Ectodermal cell (in vitro differentiated cells): Measurements from ENCODE around the gene PPP4R3A. TPM values are rescaled to one million over a fixed set of nuclear protein-coding genes. Genes with fewer than 3 reads are reported as not detected.
"Not testable (repeated sequence)": the region's sequence is repeated elsewhere in the genome, so short reads cannot be mapped to it uniquely, and the experiment has no call there.

ENCODE experiments used
- H3K27ac ChIP-seq: 2 replicates; pipeline ENCODE4 v1.7.0; 2013; ENCODE audit warnings: mild to moderate bottlenecking, low read depth, low read length; ENCODE audit not compliant: insufficient read depth, poor library complexity, severe bottlenecking
- H3K27me3 ChIP-seq: 2 replicates; pipeline ENCODE4 v1.7.0; 2013; ENCODE audit warnings: mild to moderate bottlenecking, low read length; ENCODE audit not compliant: insufficient read depth, control insufficient read depth, poor library complexity, severe bottlenecking
- H3K36me3 ChIP-seq: one replicate; pipeline ENCODE4 v1.7.0; 2013; ENCODE audit warnings: low read length; ENCODE audit not compliant: control insufficient read depth, insufficient read depth
- H3K4me1 ChIP-seq: one replicate; pipeline ENCODE4 v1.7.0; 2013; ENCODE audit warnings: low read length; ENCODE audit not compliant: control insufficient read depth, insufficient read depth
- H3K4me3 ChIP-seq: 2 replicates; pipeline ENCODE4 v1.7.0; 2013; ENCODE audit warnings: low read depth, low read length, control low read depth; ENCODE audit not compliant: insufficient read depth
- H3K9me3 ChIP-seq: 2 replicates; pipeline ENCODE4 v1.7.0; 2013; ENCODE audit warnings: mild to moderate bottlenecking, low read length, moderate library complexity; ENCODE audit not compliant: control insufficient read depth
- WGBS, 2 experiments: methylation state at CpG; one replicate each; pipeline ENCODE4 v1.1.7; 2013; ENCODE audit warnings: missing lambda C conversion rate in 2 of 2; 5-methylcytosine and 5-hydroxymethylcytosine counted together
- polyA plus RNA-seq, 4 experiments: library from polyadenylated mRNA; stranded (reverse); fragments of 50-300 nt; gene quantifications; one replicate each; pipeline ENCODE4 v1.2.3, GENCODE V29; 2013

Gene PPP4R3A
- polyA plus RNA-seq (2013, experiment 1 of 4), result 109 TPM
- 108 TPM for polyA plus RNA-seq (2013, experiment 2 of 4)
- 80.6 TPM for polyA plus RNA-seq (2013, experiment 3 of 4)
- 90.2 TPM for polyA plus RNA-seq (2013, experiment 4 of 4)

GRCh38 chr14:91510171-91511042 lies at the start of gene PPP4R3A:
Gene PPP4R3A (minus strand): TSS chr14:91510310. CDS start chr14:91509647, 663 bp downstream.
- peak within 1 kb of the TSS; percentile 66 for H3K4me3 ChIP-seq
- H3K27me3 ChIP-seq, result no peaks in the 10 kb centered on the region
- no peaks in the 10 kb centered on the region for H3K36me3 ChIP-seq
- peaks cover 5% of the 10 kb centered on the region for H3K4me1 ChIP-seq
- WGBS, 2 experiments, result 0% methylated on average over 95 of the region's 95 CpGs
- no peaks in the 10 kb centered on the region for H3K9me3 ChIP-seq
- H3K27ac ChIP-seq, result peak within 1 kb of the TSS; percentile 99

DNA sequence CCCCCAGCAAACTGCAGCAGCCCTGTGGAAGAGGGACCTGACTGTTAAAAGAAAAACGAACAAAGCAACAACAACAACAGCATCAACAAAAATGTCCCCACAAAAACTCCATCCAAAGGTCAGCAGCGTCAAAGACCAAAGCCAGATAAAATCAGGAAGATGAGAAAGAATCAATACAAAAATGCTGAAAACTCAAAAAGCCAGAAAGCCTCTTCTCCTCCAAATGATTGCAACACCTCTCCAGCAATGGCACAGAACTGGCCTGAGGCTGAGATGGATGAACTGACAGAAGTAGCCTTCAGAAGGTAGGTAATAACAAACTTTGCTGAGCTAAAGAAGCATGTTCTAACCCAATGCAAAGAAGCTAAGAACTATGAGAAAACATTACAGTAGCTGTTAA lies 45.4 kb upstream of the PPP4R3A start:
- Histone ChIP-seq H3K4me1 (peaks cover 3% of the 10 kb centered on the region), H3K4me3 (no peak overlapping the region), H3K9me3 (no peaks in the 10 kb centered on the region), H3K36me3 (no peaks in the 10 kb centered on the region), H3K27me3 (no peaks in the 10 kb centered on the region), H3K27ac (no peak overlapping the region)
- 89 to 92% methylated on average over 2 of the region's 2 CpGs for WGBS, 2 experiments

DNA sequence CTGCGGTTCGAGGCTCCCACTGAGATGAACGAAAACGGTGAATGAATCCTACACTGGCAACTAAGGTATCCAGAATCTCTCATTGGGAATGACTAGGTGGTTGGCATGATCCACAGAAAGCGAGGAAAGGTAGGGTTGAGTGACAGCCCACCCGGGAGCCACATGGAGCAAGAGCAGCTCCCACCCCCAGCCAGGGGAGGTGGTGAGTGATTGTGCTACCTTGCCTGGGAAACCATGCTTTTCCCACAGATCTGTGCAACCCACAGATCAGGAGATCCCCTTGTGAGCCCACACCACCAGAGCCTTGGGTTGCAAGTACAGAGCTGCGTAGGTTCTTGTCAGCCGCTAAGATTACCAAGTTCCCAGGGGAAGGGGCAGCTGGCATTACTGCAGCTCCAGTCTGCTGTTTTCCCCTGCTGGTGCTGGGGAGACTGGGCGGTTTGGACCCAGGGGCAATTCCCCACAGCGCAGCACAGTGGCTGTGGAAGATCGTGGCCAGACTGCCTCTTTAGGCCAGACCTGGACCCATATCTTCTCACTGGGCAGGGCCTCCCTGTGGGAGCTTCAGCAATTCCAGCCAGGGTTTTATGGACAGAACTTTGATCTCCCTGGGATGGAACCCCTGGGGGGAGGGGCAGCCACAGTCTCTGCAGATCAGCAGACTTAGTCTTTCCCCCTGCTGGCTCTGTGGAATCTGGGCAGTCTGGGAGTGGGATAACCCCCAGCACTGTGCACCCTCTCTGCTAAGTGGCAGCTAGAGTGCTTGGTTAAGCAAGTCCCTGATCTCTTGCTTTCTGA lies 44.6 kb upstream of the PPP4R3A start:
- WGBS, 2 experiments, result 91 to 94% methylated on average over 11 of the region's 11 CpGs
- H3K9me3 ChIP-seq, result no peaks in the 10 kb centered on the region
- H3K27me3 ChIP-seq, result no peaks in the 10 kb centered on the region
- peaks cover 3% of the 10 kb centered on the region for H3K4me1 ChIP-seq
- no peak overlapping the region for H3K4me3 ChIP-seq
- H3K36me3 ChIP-seq, result no peaks in the 10 kb centered on the region
- H3K27ac ChIP-seq, result no peak overlapping the region

DNA sequence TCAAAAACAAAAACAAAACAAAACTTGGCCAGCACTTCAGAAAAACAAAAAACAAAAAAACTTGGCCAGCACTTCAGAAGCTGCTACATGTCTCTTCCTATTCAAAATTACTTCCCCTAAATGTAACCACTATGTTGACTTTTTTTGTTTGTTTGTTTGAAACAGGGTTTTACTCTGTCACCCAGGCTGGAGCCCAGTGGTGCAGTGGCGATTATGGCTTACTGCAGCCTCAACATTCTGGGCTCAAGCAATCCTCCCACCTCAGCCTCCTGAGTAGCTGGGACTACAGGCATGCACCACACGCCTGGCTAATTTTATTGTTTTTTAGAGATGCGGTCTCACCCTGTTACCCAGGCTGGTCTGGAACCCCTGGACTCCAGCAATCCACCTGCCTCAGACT lies 38.0 kb upstream of the PPP4R3A start:
- H3K4me3 ChIP-seq, result no peak overlapping the region
- H3K9me3 ChIP-seq, result peaks cover 2% of the 10 kb centered on the region
- H3K36me3 ChIP-seq, result no peaks in the 10 kb centered on the region
- peaks cover 13% of the 10 kb centered on the region for H3K27me3 ChIP-seq
- no peak overlapping the region for H3K27ac ChIP-seq
- 91 to 92% methylated on average over 3 of the region's 3 CpGs for WGBS, 2 experiments
- H3K4me1 ChIP-seq, result no peaks in the 10 kb centered on the region

DNA sequence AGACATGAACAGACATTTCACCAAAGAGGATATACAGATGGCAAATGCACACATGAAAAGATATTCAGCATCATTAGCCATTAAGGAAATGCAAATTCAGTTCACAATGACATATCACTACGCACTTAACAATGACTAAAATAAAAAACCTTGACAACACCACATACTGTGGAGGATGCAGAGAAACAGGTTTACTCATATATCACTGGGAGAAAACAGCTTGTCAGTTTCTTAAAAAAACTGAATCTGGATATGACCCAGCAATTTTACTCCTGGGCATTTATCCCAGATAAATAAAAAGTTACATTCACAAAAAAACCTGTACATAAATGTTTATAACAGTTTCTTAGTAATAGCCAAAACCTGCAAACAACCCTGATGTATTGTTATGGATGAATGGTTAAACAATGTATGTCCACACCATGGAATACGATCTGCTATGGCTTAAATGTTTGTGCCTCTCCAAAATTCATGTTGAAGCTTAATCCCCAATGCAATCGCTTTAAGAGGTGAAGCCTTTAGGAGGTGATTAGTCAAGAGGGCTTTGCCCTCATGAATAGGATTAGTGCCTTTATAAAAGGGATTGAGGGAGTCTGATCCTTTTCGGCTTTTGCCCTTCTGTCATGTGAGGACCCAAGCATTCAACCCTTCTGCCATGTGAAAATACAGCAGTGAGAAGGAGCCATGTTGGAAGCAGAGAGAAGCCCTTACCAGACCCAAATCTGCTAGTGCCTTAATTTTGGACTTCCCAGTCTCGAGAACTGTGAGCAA lies 36.0 kb upstream of the PPP4R3A start:
- H3K4me1 ChIP-seq, result no peaks in the 10 kb centered on the region
- peaks cover 13% of the 10 kb centered on the region for H3K27me3 ChIP-seq
- H3K4me3 ChIP-seq, result no peak overlapping the region
- H3K9me3 ChIP-seq, result peaks cover 2% of the 10 kb centered on the region
- no peaks in the 10 kb centered on the region for H3K36me3 ChIP-seq
- WGBS, 2 experiments, result 57 to 76% methylated on average over 3 to 4 of the region's 5 CpGs
- H3K27ac ChIP-seq, result no peak overlapping the region

- H3K4me3 ChIP-seq, result no peak overlapping the region
- no peaks in the 10 kb centered on the region for H3K36me3 ChIP-seq
- peaks cover 13% of the 10 kb centered on the region for H3K27me3 ChIP-seq
- no peaks in the 10 kb centered on the region for H3K4me1 ChIP-seq
- H3K27ac ChIP-seq, result no peak overlapping the region
- H3K9me3 ChIP-seq, result peaks cover 2% of the 10 kb centered on the region
Observed at GRCh38 chr14:91545204-91545603, 35.1 kb upstream of the PPP4R3A start.

- 91 to 92% methylated on average over 3 of the region's 3 CpGs for WGBS, 2 experiments
- H3K4me3 ChIP-seq, result no peak overlapping the region
- no peaks in the 10 kb centered on the region for H3K27me3 ChIP-seq
- H3K9me3 ChIP-seq, result no peaks in the 10 kb centered on the region
- no peaks in the 10 kb centered on the region for H3K36me3 ChIP-seq
- H3K4me1 ChIP-seq, result no peaks in the 10 kb centered on the region
- no peak overlapping the region for H3K27ac ChIP-seq
Observed at GRCh38 chr14:91536327-91536726, 26.2 kb upstream of the PPP4R3A start.

- WGBS, 2 experiments, result 73 to 92% methylated on average over 3 to 4 of the region's 5 CpGs
- not testable (repeated sequence) for H3K27me3 ChIP-seq, H3K36me3 ChIP-seq, H3K9me3 ChIP-seq, H3K4me3 ChIP-seq, H3K4me1 ChIP-seq, H3K27ac ChIP-seq
Observed at GRCh38 chr14:91534059-91534458, 23.9 kb upstream of the PPP4R3A start.

DNA sequence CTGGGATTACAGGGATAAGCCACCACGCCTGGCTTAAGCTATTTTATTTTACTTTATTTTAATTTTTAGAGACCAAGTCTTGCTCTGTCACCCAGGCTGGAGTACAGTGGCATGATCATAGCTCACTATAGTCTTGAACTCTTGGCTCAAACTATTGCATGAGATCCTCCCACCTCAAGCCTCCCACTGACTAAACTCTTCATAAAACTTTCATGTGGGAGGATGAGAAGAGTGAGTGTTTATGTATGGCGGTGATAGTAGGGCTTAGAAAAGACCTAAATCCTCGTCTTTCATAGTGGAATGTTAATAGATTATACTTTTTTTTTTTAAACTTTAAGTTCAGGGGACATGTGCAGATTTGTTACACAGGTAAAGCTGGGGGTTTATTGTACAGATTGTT lies 23.5 kb upstream of the PPP4R3A start:
- 91 to 95% methylated on average over 2 to 3 of the region's 3 CpGs for whole genome bisulfite sequencing, 2 experiments
- Histone ChIP-seq H3K36me3 (no peaks in the 10 kb centered on the region), H3K27me3 (no peaks in the 10 kb centered on the region), H3K4me1 (no peaks in the 10 kb centered on the region), H3K27ac (no peak overlapping the region), H3K9me3 (no peaks in the 10 kb centered on the region), H3K4me3 (no peak overlapping the region)
